ENCODE results near the gene FBRSL1.
"Not testable (repeated sequence)": the region's sequence is repeated elsewhere in the genome, so short reads cannot be mapped to it uniquely, and the experiment has no call there.

The FBRSL1 gene

GRCh38 chr12:132460571-132460970 is 29.4 kb upstream of the FBRSL1 start:
- Histone ChIP-seq H3K4me2 (ENCODE audit: low read depth, low read length) (no peak overlapping the region), H3K9ac (ENCODE audit: low read length) (no peak overlapping the region), H4K20me1 (ENCODE audit: insufficient read depth, low read length) (no peaks in the 10 kb centered on the region), H3K9me3 (replicated peaks; ENCODE audit: insufficient read depth, low read length) (no peaks in the 10 kb centered on the region), H3F3A (ENCODE audit: insufficient read depth, low read length) (no peaks in the 10 kb centered on the region), H2AFZ (ENCODE audit: low read length) (no peak overlapping the region), H3K4me3 (ENCODE audit: low read length) (no peak overlapping the region), H3K27me3 (replicated peaks; ENCODE audit: insufficient read depth, low read length) (peaks cover 11% of the 10 kb centered on the region; the same call in 1 of the 2 replicates), H3K36me3 (replicated peaks; ENCODE audit: insufficient read depth, low read length) (no peaks in the 10 kb centered on the region), H3K79me2 (ENCODE audit: low read length) (no peaks in the 10 kb centered on the region), H3K9me2 (replicated peaks; ENCODE audit: insufficient read depth, low read length) (no peaks in the 10 kb centered on the region), H3K4me1 (ENCODE audit: low read length) (no peaks in the 10 kb centered on the region), H3K27ac (ENCODE audit: low read length) (no peak overlapping the region)
- no peak for TF ChIP-seq EZH2phosphoT487 (IDR thresholded peaks at IDR 0.05; ENCODE audit: low read length)
- TF ChIP-seq, protein P1, sequence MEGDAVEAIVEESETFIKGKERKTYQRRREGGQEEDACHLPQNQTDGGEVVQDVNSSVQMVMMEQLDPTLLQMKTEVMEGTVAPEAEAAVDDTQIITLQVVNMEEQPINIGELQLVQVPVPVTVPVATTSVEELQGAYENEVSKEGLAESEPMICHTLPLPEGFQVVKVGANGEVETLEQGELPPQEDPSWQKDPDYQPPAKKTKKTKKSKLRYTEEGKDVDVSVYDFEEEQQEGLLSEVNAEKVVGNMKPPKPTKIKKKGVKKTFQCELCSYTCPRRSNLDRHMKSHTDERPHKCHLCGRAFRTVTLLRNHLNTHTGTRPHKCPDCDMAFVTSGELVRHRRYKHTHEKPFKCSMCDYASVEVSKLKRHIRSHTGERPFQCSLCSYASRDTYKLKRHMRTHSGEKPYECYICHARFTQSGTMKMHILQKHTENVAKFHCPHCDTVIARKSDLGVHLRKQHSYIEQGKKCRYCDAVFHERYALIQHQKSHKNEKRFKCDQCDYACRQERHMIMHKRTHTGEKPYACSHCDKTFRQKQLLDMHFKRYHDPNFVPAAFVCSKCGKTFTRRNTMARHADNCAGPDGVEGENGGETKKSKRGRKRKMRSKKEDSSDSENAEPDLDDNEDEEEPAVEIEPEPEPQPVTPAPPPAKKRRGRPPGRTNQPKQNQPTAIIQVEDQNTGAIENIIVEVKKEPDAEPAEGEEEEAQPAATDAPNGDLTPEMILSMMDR (IDR thresholded peaks at IDR 0.05; ENCODE audit: low read length), result peak; percentile 15; the same call in 1 of the 2 replicates
- TF ChIP-seq EZH2 (optimal IDR thresholded peaks at IDR 0.05; ENCODE audit: low read depth, low read length), result no peak
- DNase-seq, result no peak

DNA sequence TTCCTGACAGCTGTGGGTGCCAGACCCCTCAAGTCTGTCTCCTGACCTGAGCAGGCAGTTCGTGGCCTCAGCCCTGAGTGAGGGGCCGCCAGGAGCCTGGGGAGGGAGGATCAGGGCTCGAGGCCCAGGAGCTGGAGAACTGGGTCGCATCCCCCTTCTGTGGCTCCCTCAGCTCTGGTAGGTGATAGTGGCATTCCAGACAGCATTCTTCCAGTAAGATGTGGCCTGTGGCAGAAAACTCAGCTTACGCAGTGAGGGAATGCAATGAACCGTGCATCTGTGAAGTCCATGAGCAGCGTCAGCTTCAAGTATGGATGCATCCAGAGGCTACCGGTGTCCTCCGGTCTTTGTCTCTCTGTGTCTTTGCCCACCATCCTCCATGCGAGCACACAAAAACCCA is 28.4 kb upstream of the FBRSL1 start:
- H3F3A ChIP-seq (ENCODE audit: insufficient read depth, low read length), result no peaks in the 10 kb centered on the region
- DNase-seq, result no peak
- H3K9me3 ChIP-seq (replicated peaks; ENCODE audit: insufficient read depth, low read length), result no peaks in the 10 kb centered on the region
- H3K79me2 ChIP-seq (ENCODE audit: low read length), result no peaks in the 10 kb centered on the region
- no peaks in the 10 kb centered on the region for H3K36me3 ChIP-seq (replicated peaks; ENCODE audit: insufficient read depth, low read length)
- peaks cover 11% of the 10 kb centered on the region; the same call in 1 of the 2 replicates for H3K27me3 ChIP-seq (replicated peaks; ENCODE audit: insufficient read depth, low read length)
- H2AFZ ChIP-seq (ENCODE audit: low read length), result no peak overlapping the region
- H3K9ac ChIP-seq (ENCODE audit: low read length), result no peak overlapping the region
- no peaks in the 10 kb centered on the region for H3K4me1 ChIP-seq (ENCODE audit: low read length)
- H4K20me1 ChIP-seq (ENCODE audit: insufficient read depth, low read length), result no peaks in the 10 kb centered on the region
- no peaks in the 10 kb centered on the region for H3K9me2 ChIP-seq (replicated peaks; ENCODE audit: insufficient read depth, low read length)
- no peak overlapping the region for H3K27ac ChIP-seq (ENCODE audit: low read length)
- TF ChIP-seq, protein P1 (IDR thresholded peaks at IDR 0.05; ENCODE audit: low read length), result no peak
- TF ChIP-seq EZH2 (optimal IDR thresholded peaks at IDR 0.05; ENCODE audit: low read depth, low read length), result no peak
- no peak for TF ChIP-seq EZH2phosphoT487 (IDR thresholded peaks at IDR 0.05; ENCODE audit: low read length)
- no peak overlapping the region for H3K4me3 ChIP-seq (ENCODE audit: low read length)
- H3K4me2 ChIP-seq (ENCODE audit: low read depth, low read length), result no peak overlapping the region

GRCh38 chr12:132462788-132463187 is 27.2 kb upstream of the FBRSL1 start:
- no peaks in the 10 kb centered on the region for H3K36me3 ChIP-seq (replicated peaks; ENCODE audit: insufficient read depth, low read length)
- DNase-seq, result no peak
- no peak overlapping the region for H3K4me2 ChIP-seq (ENCODE audit: low read depth, low read length)
- no peaks in the 10 kb centered on the region for H3K9me2 ChIP-seq (replicated peaks; ENCODE audit: insufficient read depth, low read length)
- H4K20me1 ChIP-seq (ENCODE audit: insufficient read depth, low read length), result no peaks in the 10 kb centered on the region
- H3K27ac ChIP-seq (ENCODE audit: low read length), result no peak overlapping the region
- peaks cover 17% of the 10 kb centered on the region for H3K27me3 ChIP-seq (replicated peaks; ENCODE audit: insufficient read depth, low read length)
- H3K9ac ChIP-seq (ENCODE audit: low read length), result no peak overlapping the region
- TF ChIP-seq EZH2 (optimal IDR thresholded peaks at IDR 0.05; ENCODE audit: low read depth, low read length) (no peak), EZH2phosphoT487 (IDR thresholded peaks at IDR 0.05; ENCODE audit: low read length) (no peak)
- TF ChIP-seq, protein P1 (IDR thresholded peaks at IDR 0.05; ENCODE audit: low read length), result no peak
- H3K79me2 ChIP-seq (ENCODE audit: low read length), result no peaks in the 10 kb centered on the region
- H3K4me3 ChIP-seq (ENCODE audit: low read length), result no peak overlapping the region
- no peaks in the 10 kb centered on the region for H3F3A ChIP-seq (ENCODE audit: insufficient read depth, low read length)
- H3K9me3 ChIP-seq (replicated peaks; ENCODE audit: insufficient read depth, low read length), result no peaks in the 10 kb centered on the region
- no peaks in the 10 kb centered on the region for H3K4me1 ChIP-seq (ENCODE audit: low read length)
- H2AFZ ChIP-seq (ENCODE audit: low read length), result no peak overlapping the region

DNA sequence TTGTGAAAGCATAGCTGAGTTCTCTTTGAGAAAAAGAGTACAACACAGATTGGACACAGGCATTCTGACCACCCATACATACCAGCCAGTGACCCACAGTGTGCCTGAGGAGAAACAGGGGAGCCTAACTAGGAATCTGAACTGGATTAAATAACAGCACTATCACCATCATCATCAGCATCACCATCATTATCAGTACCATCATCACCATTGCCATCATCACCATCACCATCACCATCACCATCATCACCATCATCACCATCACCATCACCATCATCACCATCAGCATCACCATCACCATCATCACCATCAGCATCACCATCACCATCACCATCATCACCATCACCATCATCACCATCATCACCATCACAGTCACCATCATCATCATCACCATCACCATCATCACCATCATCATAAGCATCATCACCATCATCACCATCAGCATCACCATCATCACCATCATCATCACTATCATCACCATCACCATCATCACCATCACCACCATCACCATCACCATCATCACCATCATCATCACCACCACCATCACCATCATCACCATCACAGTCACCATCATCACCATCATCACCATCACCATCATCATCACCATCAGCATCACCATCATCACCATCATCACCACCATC is 26.5 kb upstream of the FBRSL1 start:
- not testable (repeated sequence) for H3K9me3 ChIP-seq (replicated peaks; ENCODE audit: insufficient read depth, low read length); H4K20me1 ChIP-seq (ENCODE audit: insufficient read depth, low read length); DNase-seq; H3F3A ChIP-seq (ENCODE audit: insufficient read depth, low read length); H3K9me2 ChIP-seq (replicated peaks; ENCODE audit: insufficient read depth, low read length); H3K36me3 ChIP-seq (replicated peaks; ENCODE audit: insufficient read depth, low read length); H3K79me2 ChIP-seq (ENCODE audit: low read length); H3K9ac ChIP-seq (ENCODE audit: low read length); H2AFZ ChIP-seq (ENCODE audit: low read length); H3K4me3 ChIP-seq (ENCODE audit: low read length); H3K4me1 ChIP-seq (ENCODE audit: low read length); H3K4me2 ChIP-seq (ENCODE audit: low read depth, low read length); H3K27ac ChIP-seq (ENCODE audit: low read length)
- H3K27me3 ChIP-seq (replicated peaks; ENCODE audit: insufficient read depth, low read length), result peaks cover 24% of the 10 kb centered on the region

DNA sequence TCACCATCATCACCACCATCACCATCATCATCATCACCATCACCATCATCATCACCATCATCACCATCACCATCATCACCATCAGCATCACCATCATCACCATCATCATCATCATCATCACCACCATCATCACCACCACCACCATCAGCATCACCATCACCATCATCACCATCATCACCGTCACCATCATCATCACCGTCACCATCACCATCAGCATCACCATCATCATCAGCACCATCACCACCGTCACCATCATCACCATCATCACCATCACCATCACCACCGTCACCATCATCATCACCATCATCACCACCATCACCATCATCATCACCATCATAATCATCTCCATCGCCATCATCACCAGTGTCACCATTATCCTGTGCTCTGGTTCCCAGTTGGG is 25.6 kb upstream of the FBRSL1 start:
- not testable (repeated sequence) for H3K4me1 ChIP-seq (ENCODE audit: low read length); H3K4me2 ChIP-seq (ENCODE audit: low read depth, low read length)

More for the DNA sequence above, 25.6 kb upstream of the FBRSL1 start:
- H3K9me3 ChIP-seq (replicated peaks; ENCODE audit: insufficient read depth, low read length); H3K9me2 ChIP-seq (replicated peaks; ENCODE audit: insufficient read depth, low read length); H3K9ac ChIP-seq (ENCODE audit: low read length); H3F3A ChIP-seq (ENCODE audit: insufficient read depth, low read length); H3K27ac ChIP-seq (ENCODE audit: low read length); DNase-seq; H3K79me2 ChIP-seq (ENCODE audit: low read length); H2AFZ ChIP-seq (ENCODE audit: low read length); H3K36me3 ChIP-seq (replicated peaks; ENCODE audit: insufficient read depth, low read length); H4K20me1 ChIP-seq (ENCODE audit: insufficient read depth, low read length); H3K4me3 ChIP-seq (ENCODE audit: low read length): not testable (repeated sequence)
- peaks cover 24% of the 10 kb centered on the region for H3K27me3 ChIP-seq (replicated peaks; ENCODE audit: insufficient read depth, low read length)
